ENCODE results near the gene SEC24B.
"Not testable (repeated sequence)": the region's sequence is repeated elsewhere in the genome, so short reads cannot be mapped to it uniquely, and the experiment has no call there.

Gene SEC24B

GRCh38 chr4:109511414-109511813 is 77.8 kb downstream of the SEC24B start:
- no peak for DNase-seq

GRCh38 chr4:109513368-109513767 is 79.8 kb downstream of the SEC24B start:
- not testable (repeated sequence) for DNase-seq

GRCh38 chr4:109532182-109532581 is 98.6 kb downstream of the SEC24B start:
- DNase-seq: no peak

- DNase-seq: no peak
These were observed 111.8 kb downstream of the SEC24B start for GRCh38 chr4:109545401-109545800.

- DNase-seq: no peak
These were observed 113.8 kb downstream of the SEC24B start for GRCh38 chr4:109547394-109547793.

GRCh38 chr4:109548655-109549054 is 115.0 kb downstream of the SEC24B start:
- DNase-seq: no peak

DNA sequence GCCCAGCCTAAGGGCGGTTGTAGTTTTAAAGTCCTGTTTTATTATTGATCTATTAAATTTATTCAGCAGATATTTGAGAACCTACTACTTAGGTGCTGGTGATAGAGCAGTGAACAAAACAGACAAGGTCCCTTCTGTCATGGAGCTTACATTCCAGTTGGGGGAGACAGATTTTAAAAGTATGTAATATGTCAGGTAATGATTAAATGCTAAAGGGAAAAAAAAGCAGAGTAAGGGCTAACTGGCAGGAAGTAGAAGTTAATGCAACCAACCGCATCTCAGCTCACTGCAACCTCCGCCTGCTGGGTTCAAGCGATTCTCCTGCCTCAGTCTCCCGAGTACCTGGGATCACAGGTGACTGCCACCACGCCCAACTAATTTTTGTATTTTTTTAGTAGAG is 118.6 kb downstream of the SEC24B start:
- DNase-seq: no peak

- no peak for DNase-seq
These were observed 119.5 kb downstream of the SEC24B start for GRCh38 chr4:109553130-109553529.

- DNase-seq: no peak
These were observed 121.4 kb downstream of the SEC24B start for GRCh38 chr4:109554971-109555370.

GRCh38 chr4:109557433-109557832 is 123.8 kb downstream of the SEC24B start:
- DNase-seq: no peak

DNA sequence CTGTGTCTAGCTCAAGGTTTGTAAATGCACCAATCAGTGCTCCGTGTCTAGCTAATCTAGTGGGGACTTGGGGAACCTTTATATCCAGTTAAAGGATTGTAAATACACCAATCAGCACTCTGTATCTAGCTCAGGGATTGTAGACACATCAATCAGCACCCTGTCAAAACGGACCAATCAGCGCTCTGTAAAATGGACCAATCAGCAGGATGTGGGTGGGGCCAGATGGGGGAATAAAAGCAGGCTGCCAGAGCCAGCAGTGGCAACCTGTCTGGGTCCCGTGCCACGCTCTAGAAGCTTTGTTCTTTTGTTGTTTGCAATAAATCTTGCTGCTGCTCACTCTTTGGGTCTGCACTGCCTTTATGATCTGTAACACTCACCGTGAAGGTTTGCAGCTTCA is 124.5 kb downstream of the SEC24B start:
- DNase-seq: not testable (repeated sequence)

DNA sequence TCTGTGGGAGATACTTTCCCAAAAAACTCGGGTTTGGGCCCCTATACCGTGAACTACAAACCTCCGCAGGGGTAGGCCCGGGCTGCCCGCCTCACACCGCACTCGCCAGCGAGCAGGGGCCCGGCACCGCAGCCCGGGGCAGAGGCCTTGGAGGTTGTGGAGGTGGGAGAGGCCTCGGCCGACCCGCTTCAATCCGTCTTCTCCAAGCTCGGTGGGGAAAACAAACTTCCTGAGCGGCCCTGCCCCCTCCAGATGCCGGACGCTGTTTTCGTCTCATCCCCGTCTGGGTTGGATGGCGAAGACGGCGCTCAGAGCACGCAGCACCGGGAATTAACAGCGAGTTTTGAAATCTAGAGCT is 126.0 kb downstream of the SEC24B start:
- no peak for DNase-seq

DNA sequence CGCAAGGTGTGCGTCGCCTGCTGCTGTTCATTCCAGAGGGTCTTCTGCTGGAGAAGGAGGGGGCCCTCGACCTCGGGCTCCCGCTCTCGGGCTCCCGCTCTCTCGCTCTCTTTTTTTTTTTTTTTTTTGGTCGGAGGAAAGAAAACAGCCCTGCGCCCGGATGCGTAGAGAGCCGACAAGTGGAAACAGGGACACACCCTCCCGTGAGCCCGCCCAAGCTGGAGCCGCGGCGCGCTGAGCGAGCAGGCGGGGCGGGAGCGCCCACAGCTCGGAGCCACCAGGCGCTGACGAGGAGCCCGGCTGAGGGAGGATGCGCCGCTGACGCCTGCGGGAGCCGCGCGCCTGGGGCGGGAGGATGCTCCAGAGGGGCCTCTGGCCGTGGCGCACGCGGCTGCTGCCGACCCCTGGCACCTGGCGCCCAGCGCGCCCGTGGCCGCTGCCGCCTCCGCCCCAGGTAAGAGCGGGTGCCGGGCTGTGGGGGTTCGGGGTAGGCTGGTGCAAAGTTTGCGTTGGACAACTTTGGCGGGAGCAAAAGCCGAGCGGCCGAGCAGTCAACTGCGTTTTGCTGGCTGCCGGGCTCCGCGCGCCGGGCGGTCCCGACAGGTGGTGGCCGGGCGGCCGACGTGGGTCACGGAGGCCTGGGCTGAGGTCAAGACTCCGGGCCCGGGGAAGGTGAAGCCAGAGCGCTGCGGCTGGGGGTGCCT is 126.5 kb downstream of the SEC24B start, which contains the start of gene MCUB:
Gene MCUB (plus strand): TSS at position 264 of the 704 bp plus-strand sequence. CDS start 92 bp downstream, at position 356.
- no peak for DNase-seq

DNA sequence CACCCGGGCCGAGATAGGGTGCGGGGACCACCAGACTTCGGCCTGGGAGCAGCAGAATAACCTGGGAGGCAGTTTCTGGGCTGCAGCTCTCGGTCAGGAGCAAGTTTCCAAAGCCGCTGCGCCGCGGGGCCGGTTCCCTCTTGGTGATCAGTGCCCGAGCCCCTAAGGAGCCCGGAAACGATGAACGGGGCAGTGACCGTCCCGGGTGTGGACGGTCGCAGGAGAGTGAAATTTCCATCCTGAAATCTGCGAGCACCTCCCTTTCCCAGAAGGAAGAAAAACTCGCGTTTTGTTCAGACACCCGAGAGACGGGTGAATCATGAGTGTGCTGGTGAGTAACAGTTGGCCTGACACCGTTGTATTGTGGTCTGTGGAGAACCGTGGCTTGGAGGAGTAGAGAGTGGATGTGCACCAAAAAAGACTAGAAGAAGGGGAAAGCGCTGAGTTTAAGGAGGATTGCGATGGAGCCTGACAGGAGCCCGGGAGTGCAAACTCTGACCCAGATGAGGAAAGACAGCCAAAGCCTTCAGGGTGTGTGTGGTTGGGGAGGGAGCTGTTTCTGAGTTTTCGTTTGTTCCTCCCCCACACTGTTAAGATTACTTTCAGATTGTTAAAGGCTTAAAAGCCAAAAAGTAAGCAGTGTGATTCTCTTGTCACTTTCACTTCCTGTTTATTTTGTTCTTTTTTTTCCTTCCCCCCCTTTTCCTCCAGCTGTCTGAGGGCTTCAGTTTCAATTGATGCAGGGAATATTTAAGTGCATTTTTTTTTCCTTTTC is 127.3 kb downstream of the SEC24B start:
- DNase-seq: no peak

GRCh38 chr4:109562457-109563239 is 129.0 kb downstream of the SEC24B start:
- no peak for DNase-seq

- no peak for DNase-seq
These were observed 137.9 kb downstream of the SEC24B start for GRCh38 chr4:109571494-109571893.

DNA sequence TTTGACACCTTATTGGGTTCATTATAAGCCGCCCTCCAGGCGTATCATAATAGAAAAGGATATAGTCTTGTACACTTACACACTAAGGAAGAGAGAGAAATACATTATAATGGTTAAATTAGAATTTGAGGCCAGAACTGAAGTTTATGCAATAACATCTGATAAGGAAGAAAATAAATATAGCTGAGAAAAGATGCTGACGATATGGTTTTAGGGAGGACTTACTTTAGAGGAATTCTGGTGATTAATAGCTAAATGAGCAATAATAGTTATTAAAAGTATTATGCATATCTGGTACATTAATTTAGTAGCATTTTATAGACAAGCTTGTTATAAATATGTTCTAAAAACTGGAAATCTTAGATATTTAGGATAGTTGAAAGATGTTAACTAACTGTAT is 138.5 kb downstream of the SEC24B start:
- DNase-seq: no peak

DNA sequence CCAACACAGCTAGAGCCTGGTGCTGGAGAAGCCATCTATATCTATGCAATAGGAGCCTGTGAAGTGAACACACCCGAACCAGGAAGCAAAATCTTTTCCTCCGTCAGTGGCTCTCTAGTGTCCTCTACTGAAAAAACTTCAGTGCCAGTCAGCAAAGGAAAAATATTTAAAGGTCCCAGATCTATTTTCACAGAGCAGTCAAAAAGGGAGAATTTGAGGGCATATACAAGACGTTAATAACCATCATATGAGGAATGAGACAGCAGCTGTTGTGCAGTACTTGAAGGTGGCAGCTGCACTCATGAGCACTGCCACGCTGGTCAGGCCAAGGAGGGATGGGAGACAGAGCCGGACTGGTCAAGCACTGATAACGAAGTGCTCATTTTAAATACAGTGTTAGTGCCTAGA is 140.8 kb downstream of the SEC24B start:
- no peak for DNase-seq

DNA sequence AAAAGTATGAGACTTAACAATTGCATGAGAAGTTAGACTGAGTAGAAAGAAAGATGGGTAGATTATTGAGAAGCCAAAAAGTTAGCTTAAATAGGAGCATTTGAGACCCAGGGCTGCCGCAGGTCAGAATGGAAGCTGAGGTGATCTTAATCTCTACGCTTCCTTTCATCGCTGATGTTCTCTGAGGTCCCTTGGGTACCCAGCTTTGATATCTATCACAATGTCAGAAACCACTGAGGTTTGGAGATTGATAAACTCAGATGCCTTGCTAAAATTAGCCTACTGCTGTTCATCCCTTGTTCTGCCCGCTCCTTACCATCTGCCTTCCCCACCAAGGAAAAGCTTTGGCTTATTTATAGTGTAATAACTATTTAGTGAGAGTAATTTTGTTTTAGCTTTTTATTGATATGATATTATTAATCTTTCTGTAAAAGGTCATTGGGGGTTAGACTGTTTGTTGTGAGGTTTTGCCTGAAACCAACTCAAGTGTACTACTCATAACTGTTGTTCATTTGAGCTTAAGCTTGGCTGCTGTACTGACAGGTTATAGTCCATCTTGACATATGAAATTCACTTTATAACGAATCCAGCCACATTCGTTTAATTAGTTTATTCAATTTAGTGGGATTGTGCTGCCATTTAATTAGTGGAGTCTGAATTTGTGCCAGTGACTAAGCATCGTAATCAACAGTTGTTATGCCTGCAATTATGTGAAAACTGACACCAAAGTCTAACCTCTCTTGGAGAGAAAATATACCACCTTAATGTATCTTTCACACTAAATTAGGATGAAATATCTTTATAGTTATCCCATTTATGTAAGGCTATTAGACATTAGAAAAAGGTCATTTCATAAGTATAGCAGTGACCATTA is 141.6 kb downstream of the SEC24B start:
- DNase-seq: no peak

- DNase-seq: no peak
These were observed 142.8 kb downstream of the SEC24B start for GRCh38 chr4:109576462-109576861.

GRCh38 chr4:109578846-109579245 is 145.2 kb downstream of the SEC24B start:
- no peak for DNase-seq

DNA sequence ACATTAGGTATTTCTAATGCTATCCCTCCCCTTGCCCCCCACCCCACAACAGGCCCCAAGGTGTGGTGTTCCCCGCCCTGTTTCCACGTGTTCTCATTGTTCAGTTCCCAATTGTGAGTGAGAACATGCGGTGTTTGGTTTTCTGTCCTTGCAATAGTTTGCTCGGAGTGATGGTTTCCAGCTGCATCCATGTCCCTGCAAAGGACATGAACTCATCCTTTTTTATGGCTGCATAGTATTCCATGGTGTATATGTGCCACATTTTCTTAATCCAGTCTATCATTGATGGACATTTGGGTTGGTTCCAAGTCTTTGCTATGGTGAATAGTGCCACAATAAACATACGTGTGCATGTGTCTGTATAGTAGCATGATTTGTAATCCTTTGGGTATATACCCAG is 146.4 kb downstream of the SEC24B start:
- DNase-seq: not testable (repeated sequence)

DNA sequence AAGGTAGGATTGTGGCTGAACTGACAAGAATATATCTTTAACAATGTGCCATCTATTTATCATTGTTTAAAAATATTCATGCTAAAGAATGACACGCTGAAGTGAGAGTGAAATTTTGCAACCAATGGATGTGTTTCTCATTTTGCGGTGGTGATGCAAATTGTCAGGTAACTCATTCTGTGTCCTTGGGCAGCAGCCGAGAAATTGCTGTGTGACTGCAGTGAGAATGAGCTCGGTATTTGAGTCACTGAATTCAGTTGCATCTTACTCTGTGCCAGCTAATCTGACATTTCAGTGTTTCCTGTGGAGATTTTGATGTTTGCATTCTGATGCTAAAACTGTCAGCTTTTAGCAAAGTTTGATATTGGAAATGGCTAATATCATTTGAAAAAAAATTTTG is 154.6 kb downstream of the SEC24B start:
- no peak for DNase-seq
